HEK293T (cell line): ENCODE results near the gene MCM5.
"Not testable (repeated sequence)": the region's sequence is repeated elsewhere in the genome, so short reads cannot be mapped to it uniquely, and the experiment has no call there.

Experiments used
- CTCF ChIA-PET: fragments of 350-600 bp; formaldehyde crosslinking; extraction: SDS; loops from one replicate; lab custom pipeline; 2021; ENCODE audit warnings: antibody characterized with exemption, inconsistent platforms; lab: Yijun Ruan, JAX
- POLR2A ChIA-PET: fragments of 350-600 bp; formaldehyde crosslinking; extraction: SDS; loops from one replicate; lab custom pipeline; 2020; ENCODE audit warnings: antibody characterized with exemption, inconsistent platforms; lab: Yijun Ruan, JAX
- DNase-seq: peaks from one replicate; pipeline ENCODE4 v3.0.0; 2012; ENCODE audit warnings: mixed read lengths; ENCODE audit errors: extremely low spot score
- ARNT ChIP-seq: fragments of 450-650 bp; IDR thresholded peaks from 2 replicates; pipeline ENCODE4 v1.6.1; 2017; ENCODE audit warnings: mild to moderate bottlenecking
- BHLHE40 ChIP-seq: fragments of 450-650 bp; IDR thresholded peaks from 2 replicates; pipeline ENCODE4 v1.6.1; 2016; ENCODE audit warnings: mild to moderate bottlenecking, moderate library complexity, borderline replicate concordance
- CTBP1 ChIP-seq: fragments of 450-650 bp; IDR thresholded peaks from 2 replicates; pipeline ENCODE4 v1.6.1; 2016; ENCODE audit warnings: borderline replicate concordance
- ELF4 ChIP-seq: fragments of 450-650 bp; IDR thresholded peaks from 2 replicates; pipeline ENCODE4 v1.6.1; 2017; ENCODE audit warnings: antibody characterized with exemption
- FOXA1 ChIP-seq: fragments of 450-650 bp; IDR thresholded peaks from 2 replicates; pipeline ENCODE4 v1.6.1; 2016; ENCODE audit warnings: mild to moderate bottlenecking
- FOXK2 ChIP-seq: fragments of 450-650 bp; IDR thresholded peaks from 2 replicates; pipeline ENCODE4 v1.6.1; 2016; ENCODE audit warnings: mild to moderate bottlenecking
- FOXM1 ChIP-seq: fragments of 450-650 bp; IDR thresholded peaks from 2 replicates; pipeline ENCODE4 v1.6.1; 2017; ENCODE audit warnings: mild to moderate bottlenecking, borderline replicate concordance
- HDGF ChIP-seq: fragments of 450-650 bp; IDR thresholded peaks from 2 replicates; pipeline ENCODE4 v1.6.1; 2017; ENCODE audit warnings: antibody characterized with exemption, borderline replicate concordance
- L3MBTL2 ChIP-seq: fragments of 450-650 bp; conservative IDR thresholded peaks from 2 replicates; pipeline ENCODE4 v1.6.1; 2016; ENCODE audit warnings: mild to moderate bottlenecking
- LEF1 ChIP-seq: fragments of 450-650 bp; IDR thresholded peaks from 2 replicates; pipeline ENCODE4 v1.6.1; 2017; ENCODE audit warnings: mild to moderate bottlenecking, borderline replicate concordance
- NFRKB ChIP-seq: fragments of 450-650 bp; IDR thresholded peaks from 2 replicates; pipeline ENCODE4 v1.6.1; 2016; ENCODE audit warnings: mild to moderate bottlenecking, moderate library complexity
- PKNOX1 ChIP-seq: fragments of 450-650 bp; IDR thresholded peaks from 2 replicates; pipeline ENCODE4 v1.6.1; 2016
- SP1 ChIP-seq: fragments of 450-650 bp; IDR thresholded peaks from 2 replicates; pipeline ENCODE4 v1.6.1; 2017
- SUZ12 ChIP-seq: fragments of 450-650 bp; IDR thresholded peaks from 2 replicates; pipeline ENCODE4 v1.6.1; 2016; ENCODE audit warnings: mild to moderate bottlenecking
- TARDBP ChIP-seq: fragments of 450-650 bp; IDR thresholded peaks from 2 replicates; pipeline ENCODE4 v1.6.1; 2016
- ZNF384 ChIP-seq: fragments of 450-650 bp; IDR thresholded peaks from 2 replicates; pipeline ENCODE4 v1.6.1; 2016

Gene MCM5

GRCh38 chr22:35390933-35391332, 9.0 kb upstream of the MCM5 start:
- ChIA-PET CTCF (interaction anchor here (0.8 kb wide), 1 partner anchor 164 kb away, joined by 4 read pairs; no protein-coding TSS in a partner anchor), POLR2A (no interaction called here)
- TF ChIP-seq ARNT (no peak), SP1 (no peak)
- DNase-seq = no peak

GRCh38 chr22:35392357-35392756, 7.6 kb upstream of the MCM5 start:
- TF ChIP-seq FOXK2 (no peak), HDGF (no peak), SP1 (no peak), L3MBTL2 (no peak), BHLHE40 (no peak), FOXA1 (no peak), TARDBP (no peak), ARNT (no peak), LEF1 (no peak), ZNF384 (no peak), FOXM1 (no peak), CTBP1 (no peak), SUZ12 (no peak), PKNOX1 (no peak), ELF4 (no peak), NFRKB (no peak)
- no peak for DNase-seq
- ChIA-PET CTCF (no interaction called here), POLR2A (interaction anchor here (0.8 kb wide), 1 partner anchor 20 kb away, joined by 3 read pairs; no protein-coding TSS in a partner anchor)

GRCh38 chr22:35393116-35394010, 6.6 kb upstream of the MCM5 start:
- ChIA-PET CTCF (no interaction called here), POLR2A (interaction anchor here (0.8 kb wide), 1 partner anchor 21 kb away, joined by 3 read pairs; no protein-coding TSS in a partner anchor)

GRCh38 chr22:35394011-35394312, 6.0 kb upstream of the MCM5 start:
- ChIA-PET CTCF (no interaction called here), POLR2A (no interaction called here)
- DNase-seq = no peak
- TF ChIP-seq HDGF = no peak
- no peak for TF ChIP-seq FOXM1
- no peak for TF ChIP-seq ARNT
- TF ChIP-seq SUZ12 = no peak
- TF ChIP-seq FOXA1 = no peak
- TF ChIP-seq NFRKB = no peak
- TF ChIP-seq BHLHE40 = no peak
- TF ChIP-seq PKNOX1 = no peak
- no peak for TF ChIP-seq ELF4
- TF ChIP-seq ZNF384 = no peak
- no peak for TF ChIP-seq FOXK2
- TF ChIP-seq TARDBP = no peak
- TF ChIP-seq CTBP1 = no peak
- TF ChIP-seq LEF1 = no peak
- no peak for TF ChIP-seq SP1
- TF ChIP-seq L3MBTL2 = no peak

More at GRCh38 chr22:35393116-35394010, 6.6 kb upstream of the MCM5 start:
- TF ChIP-seq TARDBP (no peak), SP1 (no peak), BHLHE40 (no peak), ELF4 (no peak), CTBP1 (no peak), LEF1 (no peak), NFRKB (no peak), ARNT (no peak), L3MBTL2 (no peak), HDGF (no peak), ZNF384 (no peak), PKNOX1 (no peak)
- DNase-seq = no peak

- DNase-seq = no peak
- ChIA-PET POLR2A (no interaction called here), CTCF (no interaction called here)
- TF ChIP-seq SUZ12 = no peak
- 0 out of 2 replicates have a peak, but pooled peaks have one; percentile 7 for TF ChIP-seq ZNF384
- no peak for TF ChIP-seq HDGF
These were observed 5.0 kb upstream of the MCM5 start for GRCh38 chr22:35394810-35395563.

- CTCF ChIA-PET, POLR2A ChIA-PET, DNase-seq: not testable (repeated sequence)
These were observed 3.3 kb upstream of the MCM5 start for GRCh38 chr22:35396622-35397021.
